K562 (cell line): ENCODE measurements around the gene TANGO6. TPM values are rescaled to one million over a fixed set of nuclear protein-coding genes. Genes with fewer than 3 reads are reported as not detected.

Experiments used
- BCLAF1 ChIP-seq, 2 experiments: fragments of 450-650 bp in 1 of 2; IDR thresholded peaks; 2 replicates each; pipeline ENCODE4 v1.6.1; 2011 to 2017; ENCODE audit warnings: low read depth in 2 of 2, antibody characterized with exemption in 1 of 2, borderline replicate concordance in 1 of 2, low read length in 1 of 2, mild to moderate bottlenecking in 1 of 2, mixed read lengths in 1 of 2; ENCODE audit not compliant: control insufficient read depth in 1 of 2
- CHD1 ChIP-seq: fragments of 200-600 bp; sonication (generic); IDR thresholded peaks from one replicate; pipeline ENCODE4 v1.6.1; 2012; ENCODE audit warnings: mild to moderate bottlenecking, moderate library complexity, low read length, inconsistent platforms
- FOXA3 ChIP-seq, 2 experiments: fragments of 450-650 bp in 1 of 2; sonication (generic) in 1 of 2; formaldehyde crosslinking; IDR thresholded peaks in 1 of 2; conservative IDR thresholded peaks in 1 of 2; 2 replicates each; pipeline versions ENCODE4 v1.4.0 to v1.8.0; 2020 to 2022; ENCODE audit warnings: mild to moderate bottlenecking in 2 of 2, missing genetic modification reagents in 1 of 2
- HNRNPLL ChIP-seq: fragments of 200-400 bp; formaldehyde crosslinking; IDR thresholded peaks from 2 replicates; pipeline ENCODE4 v1.6.1; 2017; ENCODE audit warnings: low read length, low read depth, mild to moderate bottlenecking; ENCODE audit not compliant: poor library complexity, severe bottlenecking
- LCOR ChIP-seq: sonication (generic); formaldehyde crosslinking; IDR thresholded peaks from 2 replicates; pipeline ENCODE4 v1.8.0; 2022; ENCODE audit warnings: mild to moderate bottlenecking, missing genetic modification reagents
- MAZ ChIP-seq, 2 experiments: fragments of 450-650 bp in 1 of 2; sonication (generic) in 1 of 2; formaldehyde crosslinking; IDR thresholded peaks in 1 of 2; conservative IDR thresholded peaks in 1 of 2; 2 replicates each; pipeline versions ENCODE4 v1.4.0 to v1.5.0; 2020; ENCODE audit warnings: mild to moderate bottlenecking in 1 of 2, missing genetic modification reagents in 1 of 2
- NUFIP1 ChIP-seq: fragments of 450-650 bp; IDR thresholded peaks from 2 replicates; pipeline ENCODE4 v1.6.1; 2018; ENCODE audit not compliant: partially characterized antibody
- PRPF4 ChIP-seq: fragments of 200-400 bp; formaldehyde crosslinking; IDR thresholded peaks from one replicate; pipeline ENCODE4 v1.6.1; 2017; ENCODE audit warnings: low read length, low read depth, mild to moderate bottlenecking; ENCODE audit not compliant: insufficient read depth, poor library complexity, severe bottlenecking
- TAF9B ChIP-seq: fragments of 450-650 bp; IDR thresholded peaks from 2 replicates; pipeline ENCODE4 v1.6.1; 2018; ENCODE audit warnings: mild to moderate bottlenecking; ENCODE audit not compliant: partially characterized antibody
- ZNF436 ChIP-seq: fragments of 250-450, 450-650 bp; sonication (Bioruptor Pico); formaldehyde crosslinking; IDR thresholded peaks from 2 replicates; pipeline ENCODE4 v1.7.0; 2020; ENCODE audit warnings: mild to moderate bottlenecking
- ZNF589 ChIP-seq: fragments of 200-800 bp; sonication (Bioruptor generic); IDR thresholded peaks from 2 replicates; pipeline ENCODE4 v1.6.1; 2016; ENCODE audit warnings: low read depth, missing genetic modification characterization, missing compliant biosample characterization
- polyA plus RNA-seq, 8 experiments: library from polyadenylated mRNA; depleted of rRNA in 4 of 8; stranded (reverse) in 5 of 8; unstranded in 3 of 8; fragments of >200 nt; fragmentation: Nextera tagmentation in 2 of 8; fragmentation: Illumina TruSeq in 1 of 8; extraction: Ambion mirVana in 2 of 8; extraction: Trizol in 1 of 8; gene quantifications; 2 replicates each; pipeline versions ENCODE4 v1.2.1 to v1.2.3, GENCODE V29; 2011 to 2014; ENCODE audit warnings: inconsistent platforms in 1 of 8, missing spikeins in 1 of 8
- total RNA-seq, 7 experiments: library from RNA; depleted of rRNA in 6 of 7; stranded (reverse); fragments of >200 nt in 6 of 7; fragmentation: Illumina TruSeq in 2 of 7; extraction: Trizol in 2 of 7; gene quantifications; 2 replicates each; pipeline versions ENCODE4 v1.2.1 to v1.2.3, GENCODE V29; 2011 to 2021; ENCODE audit warnings: low replicate concordance in 1 of 7
- TF ChIP-seq, protein P1 (sequence below): fragments of 450-650 bp; IDR thresholded peaks from 2 replicates; pipeline ENCODE4 v1.6.1; 2017; ENCODE audit warnings: antibody characterized with exemption
- TF ChIP-seq, protein P2 (sequence below): sonication (generic); formaldehyde crosslinking; IDR thresholded peaks from 2 replicates; pipeline ENCODE4 v1.8.0; 2022; ENCODE audit warnings: mild to moderate bottlenecking, missing genetic modification reagents, borderline replicate concordance
- TF ChIP-seq, protein P3 (sequence below): sonication (generic); formaldehyde crosslinking; IDR thresholded peaks from 2 replicates; pipeline ENCODE4 v1.8.0; 2022; ENCODE audit warnings: mild to moderate bottlenecking, missing genetic modification reagents

TANGO6 gene
- total and polyA plus RNA-seq, 9 of the 15 experiments (the other 6 are each of a cell fraction or from before 2014, with no cell fraction given): 1.6 to 15.2 (median 9.6) TPM

DNA sequence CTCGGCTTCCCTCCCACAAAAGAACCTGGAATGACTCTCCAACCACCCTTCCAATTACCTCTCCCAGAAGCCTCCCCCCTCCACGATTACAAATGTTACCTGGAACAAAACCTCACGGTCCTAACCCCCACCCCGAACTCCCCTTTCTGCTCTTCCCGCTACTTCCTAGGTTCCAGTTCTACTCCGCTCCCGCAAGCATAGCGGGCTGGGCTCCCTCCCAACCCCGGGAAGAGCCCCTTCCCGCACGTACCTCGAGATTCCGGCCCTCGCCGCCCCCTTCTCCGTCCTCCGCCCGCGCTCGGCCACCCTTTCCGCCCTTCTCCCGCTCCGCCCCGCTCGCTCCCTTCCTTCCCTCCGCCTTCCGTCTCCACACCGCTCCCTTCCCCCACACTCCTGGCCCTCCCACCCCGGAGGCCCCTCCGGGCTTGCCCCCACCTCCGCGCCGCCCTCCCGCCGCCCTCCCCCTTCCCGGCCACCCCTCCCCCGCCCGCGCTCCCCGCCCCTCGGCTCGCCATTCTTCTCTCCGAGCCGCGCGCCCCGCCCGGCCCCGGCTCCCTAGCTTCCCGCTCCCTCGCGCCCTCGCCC, 288.6 kb downstream of the TANGO6 start (continued):
- TF ChIP-seq, protein P1, sequence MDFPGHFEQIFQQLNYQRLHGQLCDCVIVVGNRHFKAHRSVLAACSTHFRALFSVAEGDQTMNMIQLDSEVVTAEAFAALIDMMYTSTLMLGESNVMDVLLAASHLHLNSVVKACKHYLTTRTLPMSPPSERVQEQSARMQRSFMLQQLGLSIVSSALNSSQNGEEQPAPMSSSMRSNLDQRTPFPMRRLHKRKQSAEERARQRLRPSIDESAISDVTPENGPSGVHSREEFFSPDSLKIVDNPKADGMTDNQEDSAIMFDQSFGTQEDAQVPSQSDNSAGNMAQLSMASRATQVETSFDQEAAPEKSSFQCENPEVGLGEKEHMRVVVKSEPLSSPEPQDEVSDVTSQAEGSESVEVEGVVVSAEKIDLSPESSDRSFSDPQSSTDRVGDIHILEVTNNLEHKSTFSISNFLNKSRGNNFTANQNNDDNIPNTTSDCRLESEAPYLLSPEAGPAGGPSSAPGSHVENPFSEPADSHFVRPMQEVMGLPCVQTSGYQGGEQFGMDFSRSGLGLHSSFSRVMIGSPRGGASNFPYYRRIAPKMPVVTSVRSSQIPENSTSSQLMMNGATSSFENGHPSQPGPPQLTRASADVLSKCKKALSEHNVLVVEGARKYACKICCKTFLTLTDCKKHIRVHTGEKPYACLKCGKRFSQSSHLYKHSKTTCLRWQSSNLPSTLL: peak; percentile 44; the same call in 1 of the 2 replicates
- TF ChIP-seq CHD1: peak; percentile 54
- TF ChIP-seq, protein P2, sequence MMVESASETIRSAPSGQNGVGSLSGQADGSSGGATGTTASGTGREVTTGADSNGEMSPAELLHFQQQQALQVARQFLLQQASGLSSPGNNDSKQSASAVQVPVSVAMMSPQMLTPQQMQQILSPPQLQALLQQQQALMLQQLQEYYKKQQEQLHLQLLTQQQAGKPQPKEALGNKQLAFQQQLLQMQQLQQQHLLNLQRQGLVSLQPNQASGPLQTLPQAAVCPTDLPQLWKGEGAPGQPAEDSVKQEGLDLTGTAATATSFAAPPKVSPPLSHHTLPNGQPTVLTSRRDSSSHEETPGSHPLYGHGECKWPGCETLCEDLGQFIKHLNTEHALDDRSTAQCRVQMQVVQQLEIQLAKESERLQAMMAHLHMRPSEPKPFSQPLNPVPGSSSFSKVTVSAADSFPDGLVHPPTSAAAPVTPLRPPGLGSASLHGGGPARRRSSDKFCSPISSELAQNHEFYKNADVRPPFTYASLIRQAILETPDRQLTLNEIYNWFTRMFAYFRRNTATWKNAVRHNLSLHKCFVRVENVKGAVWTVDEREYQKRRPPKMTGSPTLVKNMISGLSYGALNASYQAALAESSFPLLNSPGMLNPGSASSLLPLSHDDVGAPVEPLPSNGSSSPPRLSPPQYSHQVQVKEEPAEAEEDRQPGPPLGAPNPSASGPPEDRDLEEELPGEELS (CRISPR knock-in tag): no peak
- peak; percentile 34 for TF ChIP-seq PRPF4
- peak; percentile 37 to 82 for TF ChIP-seq MAZ (CRISPR knock-in tag; conservative IDR thresholded peaks at IDR 0.05 in 1 of 2, IDR thresholded peaks at IDR 0.05 in 1 of 2)
- TF ChIP-seq, protein P3, sequence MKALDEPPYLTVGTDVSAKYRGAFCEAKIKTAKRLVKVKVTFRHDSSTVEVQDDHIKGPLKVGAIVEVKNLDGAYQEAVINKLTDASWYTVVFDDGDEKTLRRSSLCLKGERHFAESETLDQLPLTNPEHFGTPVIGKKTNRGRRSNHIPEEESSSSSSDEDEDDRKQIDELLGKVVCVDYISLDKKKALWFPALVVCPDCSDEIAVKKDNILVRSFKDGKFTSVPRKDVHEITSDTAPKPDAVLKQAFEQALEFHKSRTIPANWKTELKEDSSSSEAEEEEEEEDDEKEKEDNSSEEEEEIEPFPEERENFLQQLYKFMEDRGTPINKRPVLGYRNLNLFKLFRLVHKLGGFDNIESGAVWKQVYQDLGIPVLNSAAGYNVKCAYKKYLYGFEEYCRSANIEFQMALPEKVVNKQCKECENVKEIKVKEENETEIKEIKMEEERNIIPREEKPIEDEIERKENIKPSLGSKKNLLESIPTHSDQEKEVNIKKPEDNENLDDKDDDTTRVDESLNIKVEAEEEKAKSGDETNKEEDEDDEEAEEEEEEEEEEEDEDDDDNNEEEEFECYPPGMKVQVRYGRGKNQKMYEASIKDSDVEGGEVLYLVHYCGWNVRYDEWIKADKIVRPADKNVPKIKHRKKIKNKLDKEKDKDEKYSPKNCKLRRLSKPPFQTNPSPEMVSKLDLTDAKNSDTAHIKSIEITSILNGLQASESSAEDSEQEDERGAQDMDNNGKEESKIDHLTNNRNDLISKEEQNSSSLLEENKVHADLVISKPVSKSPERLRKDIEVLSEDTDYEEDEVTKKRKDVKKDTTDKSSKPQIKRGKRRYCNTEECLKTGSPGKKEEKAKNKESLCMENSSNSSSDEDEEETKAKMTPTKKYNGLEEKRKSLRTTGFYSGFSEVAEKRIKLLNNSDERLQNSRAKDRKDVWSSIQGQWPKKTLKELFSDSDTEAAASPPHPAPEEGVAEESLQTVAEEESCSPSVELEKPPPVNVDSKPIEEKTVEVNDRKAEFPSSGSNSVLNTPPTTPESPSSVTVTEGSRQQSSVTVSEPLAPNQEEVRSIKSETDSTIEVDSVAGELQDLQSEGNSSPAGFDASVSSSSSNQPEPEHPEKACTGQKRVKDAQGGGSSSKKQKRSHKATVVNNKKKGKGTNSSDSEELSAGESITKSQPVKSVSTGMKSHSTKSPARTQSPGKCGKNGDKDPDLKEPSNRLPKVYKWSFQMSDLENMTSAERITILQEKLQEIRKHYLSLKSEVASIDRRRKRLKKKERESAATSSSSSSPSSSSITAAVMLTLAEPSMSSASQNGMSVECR (CRISPR knock-in tag): no peak
- TF ChIP-seq ZNF589 (CRISPR knock-in tag): no peak
- 0 out of 2 replicates have a peak, but pooled peaks have one; percentile 56 for TF ChIP-seq ZNF436 (CRISPR knock-in tag)
- no peak for TF ChIP-seq NUFIP1
- TF ChIP-seq LCOR (CRISPR knock-in tag): no peak
- no peak for TF ChIP-seq FOXA3 (CRISPR knock-in tag; conservative IDR thresholded peaks at IDR 0.05 in 1 of 2, IDR thresholded peaks at IDR 0.05 in 1 of 2)
- peak; percentile 68 for TF ChIP-seq TAF9B
- 0 out of 4 replicates have a peak, but pooled peaks of 1 of the 2 experiments have one; percentile 54 for TF ChIP-seq BCLAF1 (IDR thresholded peaks at IDR 0.05; ENCODE audit: borderline replicate concordance in 1 of 2, control insufficient read depth in 1 of 2, low read depth in 2 of 2, low read length in 1 of 2)
- TF ChIP-seq HNRNPLL: no peak
